Subcutaneous abdominal adipose tissue (tissue), 5 donors: ENCODE results near the gene UBE2V1.
"Not testable (repeated sequence)": the region's sequence is repeated elsewhere in the genome, so short reads cannot be mapped to it uniquely, and the experiment has no call there.

Experiments
- H3K27ac ChIP-seq: one replicate; pipeline ENCODE4 v1.7.0; 2013; ENCODE audit warnings: low read depth, mild to moderate bottlenecking, inconsistent platforms, low read length, moderate library complexity
- H3K27me3 ChIP-seq, 5 donors: one replicate each; pipeline ENCODE4 v1.7.0; 2013; ENCODE audit warnings: low read length in 5 of 5, inconsistent platforms in 1 of 5; ENCODE audit not compliant: control insufficient read depth in 5 of 5, insufficient read depth in 4 of 5
- H3K36me3 ChIP-seq, 5 donors: one replicate each; pipeline ENCODE4 v1.7.0; 2013; ENCODE audit warnings: low read length in 5 of 5; ENCODE audit not compliant: control insufficient read depth in 5 of 5, insufficient read depth in 5 of 5
- H3K4me1 ChIP-seq, 5 donors: one replicate each; pipeline ENCODE4 v1.7.0; 2013; ENCODE audit warnings: low read length in 5 of 5, mild to moderate bottlenecking in 3 of 5, moderate library complexity in 1 of 5; ENCODE audit not compliant: control insufficient read depth in 5 of 5, insufficient read depth in 5 of 5
- H3K4me3 ChIP-seq, 5 donors: one replicate each; pipeline ENCODE4 v1.7.0; 2013; ENCODE audit warnings: low read length in 5 of 5, low read depth in 1 of 5
- H3K9ac ChIP-seq, 5 donors: one replicate each; pipeline ENCODE4 v1.7.0; 2013; ENCODE audit warnings: low read length in 5 of 5, mild to moderate bottlenecking in 4 of 5, moderate library complexity in 3 of 5
- H3K9me3 ChIP-seq, 5 donors: one replicate each; pipeline ENCODE4 v1.7.0; 2013; ENCODE audit warnings: low read length in 5 of 5; ENCODE audit not compliant: control insufficient read depth in 5 of 5
- donor health status: healthy.
- donor health status: healthy.
- donor health status: healthy.
- donor health status: healthy.
- donor health status: healthy.

Gene UBE2V1

DNA sequence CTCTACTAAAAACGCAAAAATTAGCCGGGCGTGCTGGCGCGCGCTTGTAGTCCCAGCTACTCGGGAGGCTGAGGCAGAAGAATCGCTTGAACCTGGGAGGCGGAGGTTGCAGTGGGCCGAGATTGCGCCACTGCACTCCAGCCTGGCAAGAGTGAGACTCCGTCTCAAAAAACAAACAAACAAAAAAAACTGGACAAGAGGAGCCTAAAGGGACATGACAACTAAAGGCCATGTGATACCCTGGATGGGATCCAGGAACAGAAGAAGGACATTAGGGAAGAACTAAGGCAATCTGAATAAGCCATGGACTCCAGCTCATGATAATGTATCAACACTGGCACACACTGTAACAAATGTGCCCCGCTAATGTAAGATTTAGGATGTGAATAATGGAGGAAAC is 24.8 kb upstream of the UBE2V1 start:
- H3K27me3 ChIP-seq, H3K4me3 ChIP-seq, H3K9me3 ChIP-seq: not testable (repeated sequence)
- Histone ChIP-seq H3K4me1 (peaks cover 2 to 68% (median 53%) of the 10 kb centered on the region in 5 donors), H3K27ac (peak overlapping the region; percentile 90), H3K36me3 (peaks cover 0 to 58% (median 35%) of the 10 kb centered on the region in 5 donors), H3K9ac (peak overlapping the region in 1 of 5 donors; percentile 54)

DNA sequence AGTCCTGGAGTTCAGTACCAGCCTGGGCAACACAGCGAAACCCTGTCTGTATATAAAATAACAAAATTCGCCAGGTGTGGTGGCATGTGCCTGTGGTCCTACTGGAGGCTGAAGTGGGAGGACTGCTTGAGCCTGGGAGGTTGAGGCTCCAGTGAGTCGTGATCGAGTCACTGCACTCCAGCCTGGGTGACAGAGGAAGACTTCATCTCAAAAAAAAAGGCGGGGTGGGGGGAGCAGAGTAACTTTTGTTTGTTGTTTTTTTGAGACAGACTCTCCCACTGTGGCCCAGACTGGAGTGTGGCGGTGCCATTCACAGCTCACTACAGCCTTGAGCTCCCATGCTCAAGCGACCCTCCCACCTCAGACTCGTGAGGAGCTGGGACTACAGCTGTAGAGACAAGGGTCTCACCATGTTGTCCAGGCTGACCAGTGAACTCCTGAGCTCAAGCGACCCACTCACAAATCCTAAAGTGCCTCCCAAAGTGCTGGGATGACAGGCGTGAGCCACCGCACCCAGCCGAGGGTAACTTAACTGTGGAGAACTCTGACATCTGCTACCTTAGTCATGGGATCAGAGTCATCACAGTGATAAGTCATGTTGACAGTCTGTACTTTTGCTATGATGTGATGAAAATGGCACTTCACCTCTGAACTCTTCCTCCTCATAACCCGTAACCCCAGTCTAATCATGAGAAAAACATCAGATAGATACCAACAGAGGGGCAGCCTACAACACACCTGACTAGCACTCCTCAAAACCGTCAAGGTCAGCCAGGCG is 24.1 kb upstream of the UBE2V1 start:
- H3K4me1 ChIP-seq: peaks cover 2 to 68% (median 48%) of the 10 kb centered on the region in 5 donors
- no peaks in the 10 kb centered on the region for H3K27me3 ChIP-seq
- peaks cover 0 to 59% (median 35%) of the 10 kb centered on the region in 5 donors for H3K36me3 ChIP-seq
- peak overlapping the region in 2 of 5 donors; percentile 8 to 22 for H3K9ac ChIP-seq
- H3K9me3 ChIP-seq: no peaks in the 10 kb centered on the region
- H3K27ac ChIP-seq: peak overlapping the region; percentile 90
- H3K4me3 ChIP-seq: no peak overlapping the region

DNA sequence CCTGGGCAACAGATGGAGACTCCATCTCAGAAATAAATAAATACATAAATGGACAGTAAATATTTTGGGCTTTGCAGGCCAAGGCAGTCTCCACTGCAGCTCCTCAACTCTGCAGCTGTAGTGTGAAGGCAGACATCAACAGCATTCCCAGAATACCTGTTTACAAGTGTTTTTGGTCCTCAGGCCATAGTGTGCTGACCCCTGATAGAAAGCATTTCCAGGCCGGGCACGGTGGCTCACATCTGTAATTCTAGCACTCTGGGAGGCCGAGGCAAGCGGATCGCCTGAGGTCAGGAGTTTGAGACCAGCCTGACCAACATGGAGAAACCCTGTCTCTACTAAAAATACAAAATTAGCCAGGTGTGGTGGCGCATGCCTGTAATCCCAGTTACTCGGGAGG is 22.2 kb upstream of the UBE2V1 start:
- not testable (repeated sequence) for H3K27ac ChIP-seq, H3K9me3 ChIP-seq, H3K27me3 ChIP-seq, H3K9ac ChIP-seq, H3K4me3 ChIP-seq
- Histone ChIP-seq H3K4me1 (peaks cover 2 to 68% (median 52%) of the 10 kb centered on the region in 5 donors), H3K36me3 (peaks cover 0 to 50% (median 24%) of the 10 kb centered on the region in 5 donors)

DNA sequence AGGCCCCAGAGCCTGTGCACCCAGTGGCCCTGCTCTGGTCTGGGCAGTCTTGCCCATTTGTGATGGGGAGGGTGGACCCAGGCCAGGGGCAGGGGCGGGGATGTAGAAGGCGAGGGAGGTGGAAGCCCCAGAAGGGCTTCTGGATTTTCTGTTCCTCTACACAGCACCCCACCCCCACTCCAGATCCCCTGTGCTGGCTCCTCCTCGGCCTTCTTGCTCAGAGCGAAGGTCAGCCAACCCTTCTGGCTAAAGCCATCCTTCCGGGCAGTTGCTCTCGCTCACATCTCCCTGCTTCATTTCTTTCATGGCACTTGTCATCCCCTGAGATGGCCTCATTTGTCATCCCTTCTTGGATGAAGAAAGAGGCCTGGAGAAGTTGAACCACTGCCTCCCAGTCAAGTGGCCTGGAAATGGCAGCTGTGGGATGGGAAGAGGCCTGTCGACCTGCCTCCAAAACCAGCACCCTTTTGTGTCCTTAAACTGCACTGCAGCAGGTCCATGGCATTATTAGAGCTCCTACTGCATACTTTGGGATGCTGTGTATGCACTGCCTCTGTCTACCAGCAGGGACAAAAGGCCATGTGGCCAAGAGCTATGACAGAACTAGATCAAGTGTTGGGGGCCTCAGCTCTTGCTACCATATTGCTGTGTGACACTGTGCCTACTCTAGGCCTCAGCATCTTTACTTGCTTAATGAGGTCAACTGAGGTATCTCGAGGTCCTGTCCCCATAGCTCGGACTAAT is 20.7 kb upstream of the UBE2V1 start:
- Histone ChIP-seq H3K4me3 (no peak overlapping the region), H3K36me3 (peaks cover 0 to 61% (median 36%) of the 10 kb centered on the region in 5 donors)

DNA sequence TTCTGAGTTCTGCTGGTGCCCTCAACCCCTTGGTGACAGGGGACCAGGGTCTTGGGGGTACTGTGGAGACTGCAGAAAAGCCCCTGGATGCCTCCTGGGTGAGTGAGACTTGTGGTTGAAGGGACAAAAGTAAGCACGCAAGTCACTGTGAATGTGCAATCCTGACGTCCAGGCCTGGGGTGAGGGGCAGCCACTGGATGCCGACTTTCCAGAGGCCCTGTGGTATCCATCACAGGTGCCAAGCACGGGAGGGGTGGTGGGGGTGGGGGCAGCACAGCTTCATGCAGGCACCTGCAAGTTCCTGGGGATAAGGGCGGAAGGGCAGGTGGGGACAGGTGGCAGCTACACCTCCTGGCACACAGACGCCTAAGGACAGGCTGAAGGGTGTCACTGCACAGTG is 20.1 kb upstream of the UBE2V1 start:
- Histone ChIP-seq H3K27ac (peak overlapping the region; percentile 54), H3K36me3 (peaks cover 0 to 67% (median 42%) of the 10 kb centered on the region in 5 donors), H3K9ac (no peak overlapping the region), H3K27me3 (no peaks in the 10 kb centered on the region), H3K4me1 (peaks cover 0 to 49% (median 39%) of the 10 kb centered on the region in 5 donors), H3K9me3 (no peaks in the 10 kb centered on the region), H3K4me3 (no peak overlapping the region)

More for the DNA sequence above, 20.7 kb upstream of the UBE2V1 start:
- no peak overlapping the region for H3K9ac ChIP-seq
- no peaks in the 10 kb centered on the region for H3K9me3 ChIP-seq
- H3K4me1 ChIP-seq: peaks cover 0 to 55% (median 45%) of the 10 kb centered on the region in 5 donors
- H3K27me3 ChIP-seq: no peaks in the 10 kb centered on the region
- peak overlapping the region; percentile 54 for H3K27ac ChIP-seq

DNA sequence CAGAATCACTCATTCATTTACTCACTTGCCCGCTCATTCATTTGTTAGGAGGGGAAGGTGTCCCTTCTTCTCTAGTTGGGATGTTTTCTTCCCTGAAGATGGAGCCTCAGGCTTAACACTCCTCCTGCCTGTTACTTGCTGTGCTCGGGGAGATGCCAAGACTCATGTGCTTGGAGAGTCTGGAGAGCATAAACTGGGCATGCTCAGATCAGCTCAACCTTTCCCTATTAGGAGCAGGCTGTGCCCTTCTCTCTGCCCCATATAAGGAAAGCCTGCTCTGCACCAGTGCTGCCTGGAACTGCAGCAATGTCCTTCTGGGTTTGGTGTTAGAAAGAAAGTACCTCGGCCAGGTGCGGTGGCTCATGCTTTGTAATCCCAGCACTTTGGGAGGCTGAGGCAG is 18.0 kb upstream of the UBE2V1 start:
- Histone ChIP-seq H3K4me3 (no peak overlapping the region), H3K4me1 (peaks cover 2 to 54% (median 50%) of the 10 kb centered on the region in 5 donors), H3K9ac (no peak overlapping the region), H3K27me3 (no peaks in the 10 kb centered on the region), H3K36me3 (peaks cover 1 to 84% (median 52%) of the 10 kb centered on the region in 5 donors), H3K9me3 (no peaks in the 10 kb centered on the region), H3K27ac (peak overlapping the region; percentile 50)

DNA sequence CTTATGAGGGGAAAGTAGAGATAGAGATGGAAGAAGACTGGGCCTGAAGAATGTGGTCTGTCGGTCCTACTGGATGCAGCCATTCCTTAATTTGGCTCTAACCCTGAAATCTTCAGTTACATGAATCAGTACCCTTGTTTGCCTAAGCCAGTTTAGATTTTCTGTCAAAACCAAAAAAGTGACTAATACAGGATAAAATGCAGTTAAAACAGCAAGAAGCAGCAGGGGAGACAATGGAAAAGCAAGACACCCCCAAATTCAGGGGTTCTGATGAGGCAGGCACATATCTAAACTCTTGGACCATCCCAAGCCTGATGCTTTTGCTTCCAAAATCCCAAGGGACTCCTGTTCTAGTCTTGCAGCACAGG is 17.4 kb upstream of the UBE2V1 start:
- peak overlapping the region; percentile 50 for H3K27ac ChIP-seq
- H3K4me3 ChIP-seq: no peak overlapping the region
- peaks cover 3 to 86% (median 53%) of the 10 kb centered on the region in 5 donors for H3K36me3 ChIP-seq
- peaks cover 2 to 55% (median 51%) of the 10 kb centered on the region in 5 donors for H3K4me1 ChIP-seq
- no peak overlapping the region for H3K9ac ChIP-seq
- H3K9me3 ChIP-seq: no peaks in the 10 kb centered on the region
- no peaks in the 10 kb centered on the region for H3K27me3 ChIP-seq

DNA sequence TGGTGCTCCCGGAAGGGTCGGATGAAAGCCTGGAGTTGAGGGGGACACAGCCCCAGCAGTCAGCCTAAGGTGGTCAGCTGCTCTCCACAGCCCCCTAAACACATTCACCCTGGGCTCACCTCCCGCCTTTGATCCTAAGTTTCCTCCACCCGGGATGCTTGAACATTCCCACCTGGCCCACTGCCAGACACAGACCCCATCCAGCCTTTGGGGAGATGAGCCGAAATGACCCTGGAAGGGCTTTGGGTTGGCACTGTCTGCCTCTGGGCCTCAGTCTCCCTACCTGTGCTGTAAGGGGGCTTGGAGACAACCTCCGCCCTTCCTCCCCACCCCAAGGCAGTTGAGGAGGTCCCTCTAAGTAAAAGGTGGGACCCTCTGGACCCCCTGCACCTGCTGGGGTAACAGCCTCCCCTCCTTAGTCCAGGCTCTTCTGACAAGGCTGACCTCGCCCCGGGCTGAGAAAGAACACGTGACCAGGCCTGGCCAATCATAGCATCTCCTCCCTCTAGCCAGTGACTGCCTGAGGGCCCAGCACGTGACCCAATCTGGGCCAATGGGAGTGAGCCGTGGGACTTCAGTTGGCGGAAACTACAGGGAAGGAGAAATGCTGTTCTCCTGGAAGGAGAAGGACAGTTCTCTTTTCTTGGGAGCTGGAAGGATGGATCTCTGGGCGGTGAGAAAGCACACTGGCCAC is 16.9 kb upstream of the UBE2V1 start:
- H3K36me3 ChIP-seq: peaks cover 3 to 89% (median 55%) of the 10 kb centered on the region in 5 donors
- no peaks in the 10 kb centered on the region for H3K9me3 ChIP-seq
- no peak overlapping the region for H3K9ac ChIP-seq
- no peaks in the 10 kb centered on the region for H3K27me3 ChIP-seq
- H3K27ac ChIP-seq: no peak overlapping the region
- H3K4me3 ChIP-seq: no peak overlapping the region
- peaks cover 2 to 55% (median 51%) of the 10 kb centered on the region in 5 donors for H3K4me1 ChIP-seq

DNA sequence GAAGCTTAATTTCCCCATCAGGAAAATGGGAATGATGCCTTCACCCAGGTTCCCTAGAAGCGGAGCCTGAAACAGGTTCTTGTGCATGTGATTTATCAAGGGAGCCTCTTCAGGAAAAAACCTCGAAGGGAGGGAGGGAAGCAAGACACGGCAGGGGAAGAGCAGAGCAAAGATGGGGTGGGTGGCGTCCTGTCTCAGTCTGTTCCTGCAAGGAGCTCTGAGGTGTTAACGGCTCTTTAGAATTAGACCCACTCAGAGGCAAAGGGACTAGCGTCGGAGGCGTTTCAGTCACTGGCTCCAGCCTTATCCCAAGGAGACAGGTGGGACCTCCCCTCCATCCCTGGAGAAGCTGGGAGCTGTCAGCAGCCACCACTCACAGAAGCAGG is 15.6 kb upstream of the UBE2V1 start:
- H3K27ac ChIP-seq: no peak overlapping the region
- H3K27me3 ChIP-seq: no peaks in the 10 kb centered on the region
- H3K9ac ChIP-seq: no peak overlapping the region
- no peaks in the 10 kb centered on the region for H3K9me3 ChIP-seq
- peaks cover 3 to 89% (median 64%) of the 10 kb centered on the region in 5 donors for H3K36me3 ChIP-seq
- peaks cover 2 to 48% (median 45%) of the 10 kb centered on the region in 5 donors for H3K4me1 ChIP-seq
- no peak overlapping the region for H3K4me3 ChIP-seq
